OCI-LY1 (cell line): ENCODE measurements around the gene CTDSP1.

Experiments
- CTCF ChIP-seq: fragments of 200-600 bp; sonication (generic), shearing (Covaris generic); IDR thresholded peaks from 2 replicates; pipeline ENCODE4 v1.5.1; 2017; ENCODE audit warnings: mild to moderate bottlenecking, antibody characterized with exemption, low read length, moderate library complexity, mixed read lengths
- EZH2 ChIP-seq: fragments of 200-600 bp; sonication (generic), shearing (Covaris generic); IDR thresholded peaks from 2 replicates; pipeline ENCODE4 v1.8.0; 2017; ENCODE audit warnings: borderline replicate concordance, mixed run types, mild to moderate bottlenecking, antibody characterized with exemption, low read length, moderate library complexity, mixed read lengths

GRCh38 chr2:218427741-218428140 is 28.1 kb downstream of the CTDSP1 start:
- TF ChIP-seq CTCF, result no peak
- TF ChIP-seq EZH2, result no peak
